ENCODE results near the gene PSTPIP1. TPM values are rescaled to one million over a fixed set of nuclear protein-coding genes. Genes with fewer than 3 reads are reported as not detected.

Gene PSTPIP1
- total and polyA plus RNA-seq, 9 of the 15 experiments (the other 6 are each of a cell fraction or from before 2014, with no cell fraction given): not detected

DNA sequence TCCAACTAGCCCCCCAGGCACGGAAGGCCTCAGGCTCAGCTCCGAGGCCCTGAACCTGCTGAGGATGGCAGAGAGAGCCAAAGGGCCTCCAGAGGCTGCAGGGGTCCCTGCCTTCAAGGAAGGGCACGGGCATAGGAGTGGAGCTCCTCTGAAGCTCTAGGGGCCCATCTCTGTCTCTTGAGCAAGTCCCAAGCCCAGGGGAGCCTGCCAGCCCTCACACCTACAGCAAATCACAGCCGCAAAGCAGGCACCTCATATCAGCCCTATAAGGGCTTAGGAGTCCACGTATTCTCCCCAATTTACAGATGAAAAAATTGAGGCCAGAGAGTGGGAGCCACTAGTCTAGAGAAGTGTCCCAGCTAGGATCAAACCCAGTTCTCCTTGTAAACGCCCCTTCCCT, 14.2 kb downstream of the PSTPIP1 start:
- ATAC-seq (no peak), DNase-seq (ENCODE audit: extremely low read depth in 1 of 4, low spot score in 3 of 4) (no peak), FAIRE-seq (no peak)
- TF ChIP-seq, protein P1, sequence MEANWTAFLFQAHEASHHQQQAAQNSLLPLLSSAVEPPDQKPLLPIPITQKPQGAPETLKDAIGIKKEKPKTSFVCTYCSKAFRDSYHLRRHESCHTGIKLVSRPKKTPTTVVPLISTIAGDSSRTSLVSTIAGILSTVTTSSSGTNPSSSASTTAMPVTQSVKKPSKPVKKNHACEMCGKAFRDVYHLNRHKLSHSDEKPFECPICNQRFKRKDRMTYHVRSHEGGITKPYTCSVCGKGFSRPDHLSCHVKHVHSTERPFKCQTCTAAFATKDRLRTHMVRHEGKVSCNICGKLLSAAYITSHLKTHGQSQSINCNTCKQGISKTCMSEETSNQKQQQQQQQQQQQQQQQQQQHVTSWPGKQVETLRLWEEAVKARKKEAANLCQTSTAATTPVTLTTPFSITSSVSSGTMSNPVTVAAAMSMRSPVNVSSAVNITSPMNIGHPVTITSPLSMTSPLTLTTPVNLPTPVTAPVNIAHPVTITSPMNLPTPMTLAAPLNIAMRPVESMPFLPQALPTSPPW (CRISPR knock-in tag; IDR thresholded peaks at IDR 0.05): no peak
- no peak for TF ChIP-seq MAFK (IDR thresholded peaks at IDR 0.05; ENCODE audit: low read length)
- TF ChIP-seq ZNF830 (CRISPR knock-in tag; IDR thresholded peaks at IDR 0.05): no peak
- TF ChIP-seq CC2D1A (IDR thresholded peaks at IDR 0.05): no peak
- no peak for TF ChIP-seq ZNF384 (IDR thresholded peaks at IDR 0.05; ENCODE audit: low read depth, low read length)
- TF ChIP-seq EHMT2 (IDR thresholded peaks at IDR 0.05): no peak
- no peak for TF ChIP-seq ZNF586 (CRISPR knock-in tag; conservative IDR thresholded peaks at IDR 0.05)
- no peak for TF ChIP-seq ZNF212 (CRISPR knock-in tag; IDR thresholded peaks at IDR 0.05)
- TF ChIP-seq FOXK1 (CRISPR knock-in tag; IDR thresholded peaks at IDR 0.05; ENCODE audit: borderline replicate concordance): no peak
- TF ChIP-seq, protein P2, sequence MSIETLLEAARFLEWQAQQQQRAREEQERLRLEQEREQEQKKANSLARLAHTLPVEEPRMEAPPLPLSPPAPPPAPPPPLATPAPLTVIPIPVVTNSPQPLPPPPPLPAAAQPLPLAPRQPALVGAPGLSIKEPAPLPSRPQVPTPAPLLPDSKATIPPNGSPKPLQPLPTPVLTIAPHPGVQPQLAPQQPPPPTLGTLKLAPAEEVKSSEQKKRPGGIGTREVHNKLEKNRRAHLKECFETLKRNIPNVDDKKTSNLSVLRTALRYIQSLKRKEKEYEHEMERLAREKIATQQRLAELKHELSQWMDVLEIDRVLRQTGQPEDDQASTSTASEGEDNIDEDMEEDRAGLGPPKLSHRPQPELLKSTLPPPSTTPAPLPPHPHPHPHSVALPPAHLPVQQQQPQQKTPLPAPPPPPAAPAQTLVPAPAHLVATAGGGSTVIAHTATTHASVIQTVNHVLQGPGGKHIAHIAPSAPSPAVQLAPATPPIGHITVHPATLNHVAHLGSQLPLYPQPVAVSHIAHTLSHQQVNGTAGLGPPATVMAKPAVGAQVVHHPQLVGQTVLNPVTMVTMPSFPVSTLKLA (conservative IDR thresholded peaks at IDR 0.05): no peak
- TF ChIP-seq RBM17 (IDR thresholded peaks at IDR 0.05; ENCODE audit: borderline replicate concordance, low read depth, low read length): no peak
- TF ChIP-seq CREB1 (IDR thresholded peaks at IDR 0.05): no peak
- TF ChIP-seq CREB1 (CRISPR knock-in tag; IDR thresholded peaks at IDR 0.05): no peak
- TF ChIP-seq HNRNPL (IDR thresholded peaks at IDR 0.05; ENCODE audit: low read depth, low read length): no peak
- in situ Hi-C loops (cut with MboI) (no loop called here), intact Hi-C loops (cut with micrococcal nuclease) (no loop called here)
- no peaks in the 10 kb centered on the region for H3K9me3 ChIP-seq (replicated peaks; ENCODE audit: control insufficient read depth, insufficient read depth, low read depth, low read length)
- peaks cover 1% of the 10 kb centered on the region for H3K9me1 ChIP-seq (ENCODE audit: control insufficient read depth, insufficient read depth, low read length)
- H3K4me1 ChIP-seq (replicated peaks in 1 of 2; ENCODE audit: control insufficient read depth in 2 of 2, insufficient read depth in 2 of 2, low read length in 2 of 2): no peaks in the 10 kb centered on the region
- WGBS (ENCODE audit: insufficient coverage, low coverage, missing lambda C conversion rate): 5% methylated on average over 5 of the region's 6 CpGs
- POLR2A ChIA-PET: no interaction called here
- H3K27me3 ChIP-seq (ENCODE audit: control insufficient read depth in 2 of 2, insufficient read depth in 2 of 2, low read length in 2 of 2): peaks cover 29 to 60% of the 10 kb centered on the region in 2 experiments
- no peak overlapping the region for H3K9ac ChIP-seq (ENCODE audit: insufficient read depth in 1 of 2, low read depth in 2 of 2, low read length in 2 of 2)
- H2AFZ ChIP-seq (ENCODE audit: low read depth, low read length): no peak overlapping the region
- no peak overlapping the region for H3K27ac ChIP-seq (ENCODE audit: extremely low read depth, low read depth, low read length)
- H3K79me2 ChIP-seq (ENCODE audit: control insufficient read depth, insufficient read depth, low read length): no peaks in the 10 kb centered on the region
- no peaks in the 10 kb centered on the region for H4K20me1 ChIP-seq (replicated peaks; ENCODE audit: control insufficient read depth, insufficient read depth, low read length)
- CTCF ChIA-PET (ENCODE audit: low intra/inter-chr PET ratio): no interaction called here
- H3K36me3 ChIP-seq (ENCODE audit: control insufficient read depth, insufficient read depth, low read length): no peaks in the 10 kb centered on the region
- no peak overlapping the region for H3K4me3 ChIP-seq
- no peak overlapping the region for H3K4me2 ChIP-seq (ENCODE audit: insufficient read depth, low read length)
- no TSS peak for BruUV-seq (replicated peaks)

Data from K562 (cell line).